SK-N-SH treated with all-trans-retinoic acid at 6 μM for 48 hours (cell line): ENCODE data around the gene SLC22A5.

Experiments
- BACH2 ChIP-seq: fragments of 250-450 bp; sonication (Bioruptor Pico); IDR thresholded peaks from 2 replicates; pipeline ENCODE4 v1.9.0; 2021; ENCODE audit warnings: mild to moderate bottlenecking, borderline replicate concordance
- CSDC2 ChIP-seq: fragments of 250-450 bp; sonication (Bioruptor Pico); IDR thresholded peaks from 2 replicates; pipeline ENCODE4 v1.5.0; 2020; ENCODE audit warnings: mild to moderate bottlenecking, moderate library complexity
- GLIS3 ChIP-seq: fragments of 250-450 bp; sonication (Bioruptor Pico); IDR thresholded peaks from 2 replicates; pipeline ENCODE4 v1.5.0; 2020; ENCODE audit warnings: mild to moderate bottlenecking, moderate library complexity
- RARB ChIP-seq: fragments of 250-450 bp; sonication (Bioruptor Pico); IDR thresholded peaks from 2 replicates; pipeline ENCODE4 v1.8.0; 2021; ENCODE audit warnings: mild to moderate bottlenecking, moderate library complexity
- TOX ChIP-seq: fragments of 250-450 bp; sonication (Bioruptor Pico); IDR thresholded peaks from 2 replicates; pipeline ENCODE4 v1.8.0; 2021; ENCODE audit warnings: mild to moderate bottlenecking, moderate library complexity, borderline replicate concordance
- TF ChIP-seq, protein P1 (sequence below): fragments of 250-450 bp; sonication (Bioruptor Pico); IDR thresholded peaks from 2 replicates; pipeline ENCODE4 v1.5.1; 2020; ENCODE audit warnings: low read depth, mild to moderate bottlenecking, moderate library complexity

GRCh38 chr5:132334812-132335211 lies 34.7 kb upstream of the SLC22A5 start:
- TF ChIP-seq CSDC2 (CRISPR knock-in tag) (no peak), TOX (CRISPR knock-in tag) (no peak), BACH2 (CRISPR knock-in tag) (no peak), RARB (CRISPR knock-in tag) (no peak), GLIS3 (CRISPR knock-in tag) (no peak)
- TF ChIP-seq, protein P1, sequence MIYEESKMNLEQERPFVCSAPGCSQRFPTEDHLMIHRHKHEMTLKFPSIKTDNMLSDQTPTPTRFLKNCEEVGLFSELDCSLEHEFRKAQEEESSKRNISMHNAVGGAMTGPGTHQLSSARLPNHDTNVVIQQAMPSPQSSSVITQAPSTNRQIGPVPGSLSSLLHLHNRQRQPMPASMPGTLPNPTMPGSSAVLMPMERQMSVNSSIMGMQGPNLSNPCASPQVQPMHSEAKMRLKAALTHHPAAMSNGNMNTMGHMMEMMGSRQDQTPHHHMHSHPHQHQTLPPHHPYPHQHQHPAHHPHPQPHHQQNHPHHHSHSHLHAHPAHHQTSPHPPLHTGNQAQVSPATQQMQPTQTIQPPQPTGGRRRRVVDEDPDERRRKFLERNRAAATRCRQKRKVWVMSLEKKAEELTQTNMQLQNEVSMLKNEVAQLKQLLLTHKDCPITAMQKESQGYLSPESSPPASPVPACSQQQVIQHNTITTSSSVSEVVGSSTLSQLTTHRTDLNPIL (CRISPR knock-in tag): no peak
